Endodermal cell (in vitro differentiated cells): ENCODE results near the gene SBNO2. TPM values are rescaled to one million over a fixed set of nuclear protein-coding genes. Genes with fewer than 3 reads are reported as not detected.

Experiments
- DNase-seq: peaks from one replicate; pipeline ENCODE4 v3.0.0-alpha.2; 2017
- H3K27ac ChIP-seq: 2 replicates; pipeline ENCODE4 v1.5.1; 2013; ENCODE audit warnings: mild to moderate bottlenecking, low read depth, low read length, moderate library complexity
- H3K27me3 ChIP-seq: 2 replicates; pipeline ENCODE4 v1.6.1; 2013; ENCODE audit warnings: mild to moderate bottlenecking, low read length, moderate library complexity; ENCODE audit not compliant: insufficient read depth, control insufficient read depth, poor library complexity, severe bottlenecking
- H3K36me3 ChIP-seq: 2 replicates; pipeline ENCODE4 v1.7.0; 2013; ENCODE audit warnings: mild to moderate bottlenecking, low read length, moderate library complexity; ENCODE audit not compliant: control insufficient read depth, insufficient read depth
- H3K4me1 ChIP-seq: one replicate; pipeline ENCODE4 v1.7.0; 2013; ENCODE audit warnings: low read length; ENCODE audit not compliant: control insufficient read depth, insufficient read depth
- H3K4me3 ChIP-seq: 2 replicates; pipeline ENCODE4 v1.5.1; 2013; ENCODE audit warnings: mild to moderate bottlenecking, low read length, moderate library complexity
- H3K9ac ChIP-seq: 2 replicates; pipeline ENCODE4 v1.6.1; 2013; ENCODE audit warnings: mild to moderate bottlenecking, low read length, moderate library complexity; ENCODE audit not compliant: poor library complexity, severe bottlenecking; ENCODE audit errors: extremely low read depth
- H3K9me3 ChIP-seq: 2 replicates; pipeline ENCODE4 v1.6.1; 2013; ENCODE audit warnings: mild to moderate bottlenecking, low read length, moderate library complexity; ENCODE audit not compliant: control insufficient read depth
- H3K27ac Mint-ChIP-seq: 2 replicates; pipeline ENCODE4 v1.8.0; 2020; ENCODE audit warnings: mixed read lengths
- H3K27me3 Mint-ChIP-seq: 2 replicates; pipeline ENCODE4 v1.8.0; 2021; ENCODE audit warnings: mild to moderate bottlenecking, mixed read lengths; ENCODE audit not compliant: insufficient read depth
- H3K36me3 Mint-ChIP-seq: 2 replicates; pipeline ENCODE4 v1.8.0; 2020; ENCODE audit warnings: low read depth, mixed read lengths
- H3K4me1 Mint-ChIP-seq: 2 replicates; pipeline ENCODE4 v1.8.0; 2020; ENCODE audit warnings: mixed read lengths
- H3K4me3 Mint-ChIP-seq: 2 replicates; pipeline ENCODE4 v1.8.0; 2020; ENCODE audit warnings: mild to moderate bottlenecking, moderate library complexity, mixed read lengths
- H3K9me3 Mint-ChIP-seq: 2 replicates; pipeline ENCODE4 v1.8.0; 2020; ENCODE audit warnings: mild to moderate bottlenecking, mixed read lengths
- WGBS, 2 experiments: methylation state at CpG; one replicate each; pipeline versions ENCODE4 v1.1.5 to v1.1.7; 2013; ENCODE audit warnings: missing lambda C conversion rate in 2 of 2, mixed read lengths in 1 of 2; ENCODE audit not compliant: insufficient coverage in 1 of 2, insufficient read length in 1 of 2; 5-methylcytosine and 5-hydroxymethylcytosine counted together
- total RNA-seq, 2 donors: library from RNA; stranded (reverse); fragmentation: NEBNext Ultra II Directional in 1 of 2; extraction: Animal tissue kit (Norgen Biotek cat#: 25700) in 1 of 2; gene quantifications; 2 replicates in 1 of 2; 3 replicates in 1 of 2; pipeline ENCODE4 v1.2.1, GENCODE V29; 2021
- TF ChIP-seq, protein P1 (sequence below): fragments of 200-600 bp; sonication (generic); conservative IDR thresholded peaks from 2 replicates; pipeline ENCODE4 v1.5.0; 2021; ENCODE audit warnings: antibody characterized with exemption, mild to moderate bottlenecking

Gene SBNO2
- total RNA-seq, 2 donors from 2014 or later = 43.3 to 50.4 TPM

- no peaks in the 10 kb centered on the region for H3K4me1 Mint-ChIP-seq
- H3K4me3 Mint-ChIP-seq = no peak overlapping the region
- H3K27ac ChIP-seq = no peak overlapping the region
- H3K9me3 ChIP-seq = no peaks in the 10 kb centered on the region
- no peak overlapping the region for H3K4me3 ChIP-seq
- no peak overlapping the region for H3K9ac ChIP-seq
- H3K27me3 ChIP-seq = no peaks in the 10 kb centered on the region
- H3K27me3 Mint-ChIP-seq = no peaks in the 10 kb centered on the region
- TF ChIP-seq, protein P1, sequence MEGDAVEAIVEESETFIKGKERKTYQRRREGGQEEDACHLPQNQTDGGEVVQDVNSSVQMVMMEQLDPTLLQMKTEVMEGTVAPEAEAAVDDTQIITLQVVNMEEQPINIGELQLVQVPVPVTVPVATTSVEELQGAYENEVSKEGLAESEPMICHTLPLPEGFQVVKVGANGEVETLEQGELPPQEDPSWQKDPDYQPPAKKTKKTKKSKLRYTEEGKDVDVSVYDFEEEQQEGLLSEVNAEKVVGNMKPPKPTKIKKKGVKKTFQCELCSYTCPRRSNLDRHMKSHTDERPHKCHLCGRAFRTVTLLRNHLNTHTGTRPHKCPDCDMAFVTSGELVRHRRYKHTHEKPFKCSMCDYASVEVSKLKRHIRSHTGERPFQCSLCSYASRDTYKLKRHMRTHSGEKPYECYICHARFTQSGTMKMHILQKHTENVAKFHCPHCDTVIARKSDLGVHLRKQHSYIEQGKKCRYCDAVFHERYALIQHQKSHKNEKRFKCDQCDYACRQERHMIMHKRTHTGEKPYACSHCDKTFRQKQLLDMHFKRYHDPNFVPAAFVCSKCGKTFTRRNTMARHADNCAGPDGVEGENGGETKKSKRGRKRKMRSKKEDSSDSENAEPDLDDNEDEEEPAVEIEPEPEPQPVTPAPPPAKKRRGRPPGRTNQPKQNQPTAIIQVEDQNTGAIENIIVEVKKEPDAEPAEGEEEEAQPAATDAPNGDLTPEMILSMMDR = no peak
- no peak overlapping the region for H3K27ac Mint-ChIP-seq
- no peak for DNase-seq
- WGBS, 2 experiments = 92% methylated on average over 7 to 22 of the region's 23 CpGs
- no peaks in the 10 kb centered on the region for H3K9me3 Mint-ChIP-seq
- peaks cover 42% of the 10 kb centered on the region for H3K36me3 Mint-ChIP-seq
- peaks cover 32% of the 10 kb centered on the region for H3K36me3 ChIP-seq
- no peaks in the 10 kb centered on the region for H3K4me1 ChIP-seq
Measured at GRCh38 chr19:1123885-1124677, 50.0 kb downstream of the SBNO2 start.

DNA sequence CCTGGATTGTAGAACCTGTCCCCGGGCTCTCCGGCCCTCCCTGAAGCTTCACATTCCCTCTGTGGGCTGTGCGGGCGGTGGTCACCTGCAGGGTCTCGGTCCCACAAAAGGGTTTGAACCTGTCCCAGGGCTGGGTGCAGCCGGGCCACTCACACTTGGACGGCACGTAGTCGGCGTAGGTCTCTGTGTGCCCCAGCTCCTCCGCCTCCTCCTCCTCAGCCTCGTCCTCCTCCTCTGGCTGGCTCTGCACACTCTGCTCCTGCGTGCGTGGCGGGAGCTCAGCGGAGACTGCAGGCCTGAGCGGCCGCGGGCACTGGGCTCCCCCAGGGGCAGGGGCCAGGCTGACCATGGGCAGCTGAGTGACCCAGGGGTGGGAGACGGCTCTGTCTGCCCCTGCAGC lies 50.7 kb downstream of the SBNO2 start:
- no peak for DNase-seq
- no peaks in the 10 kb centered on the region for H3K27me3 ChIP-seq
- Mint-ChIP-seq H3K4me1 (no peaks in the 10 kb centered on the region), H3K27ac (no peak overlapping the region), H3K27me3 (no peaks in the 10 kb centered on the region), H3K36me3 (peaks cover 48% of the 10 kb centered on the region), H3K4me3 (no peak overlapping the region), H3K9me3 (no peaks in the 10 kb centered on the region)
- 93 to 94% methylated on average over 13 to 20 of the region's 20 CpGs for WGBS, 2 experiments
- TF ChIP-seq, protein P1 = no peak
- no peak overlapping the region for H3K4me3 ChIP-seq
- H3K27ac ChIP-seq = no peak overlapping the region
- H3K9me3 ChIP-seq = no peaks in the 10 kb centered on the region
- no peaks in the 10 kb centered on the region for H3K4me1 ChIP-seq
- peaks cover 33% of the 10 kb centered on the region for H3K36me3 ChIP-seq
- H3K9ac ChIP-seq = no peak overlapping the region

DNA sequence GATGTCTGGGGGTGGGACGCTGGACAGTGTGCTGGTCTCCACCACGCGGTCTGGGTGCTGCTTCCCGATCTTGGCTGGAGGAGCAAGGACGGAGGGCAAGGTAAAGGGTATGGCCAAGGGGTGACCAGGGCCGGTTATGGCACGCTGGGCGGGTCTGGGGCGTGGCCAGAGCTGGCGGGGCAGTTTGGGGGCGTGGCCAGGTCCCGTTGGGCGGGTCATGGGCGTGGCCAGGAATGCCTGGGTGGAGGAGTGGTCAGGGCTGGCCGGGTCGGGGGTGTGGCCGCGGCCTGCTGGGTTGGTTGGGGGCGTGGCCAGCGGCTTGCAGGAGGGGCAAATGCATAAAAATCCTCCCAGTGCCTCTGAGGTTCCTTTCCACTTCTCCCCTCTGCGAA lies 51.1 kb downstream of the SBNO2 start:
- Histone ChIP-seq H3K9ac (no peak overlapping the region), H3K27me3 (no peaks in the 10 kb centered on the region), H3K27ac (no peak overlapping the region), H3K36me3 (peaks cover 35% of the 10 kb centered on the region), H3K4me3 (no peak overlapping the region), H3K9me3 (no peaks in the 10 kb centered on the region), H3K4me1 (no peaks in the 10 kb centered on the region)
- TF ChIP-seq, protein P1 = no peak
- WGBS, 2 experiments = 37 to 62% methylated on average over 6 to 21 of the region's 21 CpGs
- DNase-seq = peak; percentile 97
- H3K27me3 Mint-ChIP-seq = no peaks in the 10 kb centered on the region
- no peaks in the 10 kb centered on the region for H3K9me3 Mint-ChIP-seq
- H3K36me3 Mint-ChIP-seq = peaks cover 52% of the 10 kb centered on the region
- peak overlapping the region; percentile 52 for H3K27ac Mint-ChIP-seq
- no peak overlapping the region for H3K4me3 Mint-ChIP-seq
- H3K4me1 Mint-ChIP-seq = no peaks in the 10 kb centered on the region
